Coronary artery (tissue), 2 donors: ENCODE measurements around the gene ERO1B.
"Not testable (repeated sequence)": the region's sequence is repeated elsewhere in the genome, so short reads cannot be mapped to it uniquely, and the experiment has no call there.

ENCODE experiments used
- DNase-seq: peaks from one replicate; pipeline ENCODE4 v3.0.0-alpha.2; 2017; ENCODE audit warnings: low spot score
- H3K27ac ChIP-seq, 2 donors: fragments of 200-600 bp; sonication (generic); one replicate each; pipeline ENCODE4 v1.5.1; 2016 to 2019
- H3K4me3 ChIP-seq: fragments of 200-600 bp; sonication (generic); 2 replicates; pipeline ENCODE4 v1.5.1; 2016; ENCODE audit warnings: mild to moderate bottlenecking, moderate library complexity
- CTCF ChIP-seq: fragments of 200-600 bp; sonication (generic); IDR thresholded peaks from one replicate; pipeline ENCODE4 v1.5.1; 2019; ENCODE audit warnings: antibody characterized with exemption

The ERO1B gene

GRCh38 chr1:236320671-236321070 lies 38.9 kb upstream of the ERO1B start:
- no peak overlapping the region for H3K4me3 ChIP-seq

GRCh38 chr1:236320214-236320613 lies 38.5 kb upstream of the ERO1B start:
- TF ChIP-seq CTCF, result no peak
- H3K27ac ChIP-seq, result no peak overlapping the region

More at GRCh38 chr1:236320671-236321070, 38.9 kb upstream of the ERO1B start:
- DNase-seq, result no peak
- no peak overlapping the region for H3K27ac ChIP-seq
- no peak for TF ChIP-seq CTCF

GRCh38 chr1:236316437-236316836 lies 34.7 kb upstream of the ERO1B start:
- no peak overlapping the region for H3K4me3 ChIP-seq
- no peak for DNase-seq
- no peak for TF ChIP-seq CTCF
- H3K27ac ChIP-seq, result no peak overlapping the region

More at GRCh38 chr1:236320214-236320613, 38.5 kb upstream of the ERO1B start:
- no peak for DNase-seq
- no peak overlapping the region for H3K4me3 ChIP-seq

GRCh38 chr1:236315518-236315917 lies 33.8 kb upstream of the ERO1B start:
- no peak for TF ChIP-seq CTCF
- no peak overlapping the region for H3K27ac ChIP-seq
- DNase-seq, result no peak
- no peak overlapping the region for H3K4me3 ChIP-seq

- no peak for TF ChIP-seq CTCF
- H3K27ac ChIP-seq, result no peak overlapping the region
- H3K4me3 ChIP-seq, result no peak overlapping the region
- DNase-seq, result no peak
Measured at GRCh38 chr1:236315092-236315491, 33.3 kb upstream of the ERO1B start.

- H3K4me3 ChIP-seq, DNase-seq, H3K27ac ChIP-seq: not testable (repeated sequence)
Measured at GRCh38 chr1:236314050-236314449, 32.3 kb upstream of the ERO1B start.

GRCh38 chr1:236313427-236313826 lies 31.7 kb upstream of the ERO1B start:
- no peak for TF ChIP-seq CTCF
- no peak for DNase-seq
- Histone ChIP-seq H3K4me3 (no peak overlapping the region), H3K27ac (no peak overlapping the region)

- Histone ChIP-seq H3K27ac (no peak overlapping the region), H3K4me3 (no peak overlapping the region)
- DNase-seq, result no peak
- TF ChIP-seq CTCF, result no peak
Measured at GRCh38 chr1:236311040-236311439, 29.3 kb upstream of the ERO1B start.
